GM23338 (cell line): ENCODE results near the gene THRB. TPM values are rescaled to one million over a fixed set of nuclear protein-coding genes. Genes with fewer than 3 reads are reported as not detected.

Experiments
- ATAC-seq: fragments of 200-7000 bp; cut with Tn5 transposase; 3 replicates; pipeline ENCODE4 v1.9.1; 2020
- DNase-seq: peaks from one replicate; pipeline ENCODE4 v3.0.0-alpha.2; 2015; ENCODE audit warnings: low spot score
- H2AFZ ChIP-seq: fragments of 200-600 bp; sonication (generic); 2 replicates; pipeline ENCODE4 v1.8.0; 2016; ENCODE audit warnings: antibody characterized with exemption, mild to moderate bottlenecking, moderate library complexity
- H3F3A ChIP-seq: fragments of 200-600 bp; sonication (generic); replicated peaks from 2 replicates; pipeline ENCODE4 v1.8.0; 2017; ENCODE audit warnings: antibody characterized with exemption, mixed run types, low read depth
- H3K27ac ChIP-seq: fragments of 200-600 bp; sonication (generic); 2 replicates; pipeline ENCODE4 v1.6.1; 2016; ENCODE audit warnings: low read depth
- H3K27me3 ChIP-seq: fragments of 200-600 bp; sonication (generic); 2 replicates; pipeline ENCODE4 v1.8.0; 2016; ENCODE audit warnings: mild to moderate bottlenecking, mixed run types, moderate library complexity; ENCODE audit not compliant: insufficient read depth
- H3K36me3 ChIP-seq: fragments of 200-600 bp; sonication (generic); 2 replicates; pipeline ENCODE4 v1.8.0; 2016; ENCODE audit warnings: mild to moderate bottlenecking; ENCODE audit not compliant: insufficient read depth
- H3K4me1 ChIP-seq: fragments of 200-600 bp; sonication (generic); 2 replicates; pipeline ENCODE4 v1.8.0; 2016; ENCODE audit warnings: mild to moderate bottlenecking, moderate library complexity; ENCODE audit not compliant: insufficient read depth
- H3K4me2 ChIP-seq: fragments of 200-600 bp; sonication (generic); 2 replicates; pipeline ENCODE4 v1.7.1; 2017; ENCODE audit warnings: mixed run types
- H3K4me3 ChIP-seq: fragments of 200-600 bp; sonication (generic); 2 replicates; pipeline ENCODE4 v1.6.1; 2016; ENCODE audit warnings: mixed run types
- H3K79me2 ChIP-seq: fragments of 200-600 bp; sonication (generic); replicated peaks from 2 replicates; pipeline ENCODE4 v1.8.0; 2017; ENCODE audit warnings: mild to moderate bottlenecking; ENCODE audit not compliant: insufficient read depth
- H3K9me2 ChIP-seq: fragments of 200-600 bp; sonication (generic); 2 replicates; pipeline ENCODE4 v1.8.0; 2017; ENCODE audit not compliant: insufficient read depth
- H4K20me1 ChIP-seq: fragments of 200-600 bp; sonication (generic); replicated peaks from 2 replicates; pipeline ENCODE4 v1.8.0; 2017; ENCODE audit warnings: mild to moderate bottlenecking; ENCODE audit not compliant: insufficient read depth
- H3K27ac Mint-ChIP-seq: 2 replicates; pipeline ENCODE4 v1.8.0; 2020; ENCODE audit warnings: inconsistent platforms, mild to moderate bottlenecking, moderate library complexity, mixed read lengths
- H3K27me3 Mint-ChIP-seq: 3 replicates; pipeline ENCODE4 v1.8.0; 2022; ENCODE audit warnings: low read depth, mild to moderate bottlenecking, moderate library complexity, mixed read lengths, inconsistent platforms; ENCODE audit not compliant: insufficient read depth, poor library complexity
- H3K36me3 Mint-ChIP-seq: 3 replicates; pipeline ENCODE4 v1.8.0; 2021; ENCODE audit warnings: low read depth, mild to moderate bottlenecking, inconsistent platforms, moderate library complexity, mixed read lengths
- H3K4me1 Mint-ChIP-seq: 3 replicates; pipeline ENCODE4 v1.8.0; 2020; ENCODE audit warnings: mild to moderate bottlenecking, inconsistent platforms, mixed read lengths
- H3K4me3 Mint-ChIP-seq: 3 replicates; pipeline ENCODE4 v1.8.0; 2021; ENCODE audit warnings: moderate library complexity, mild to moderate bottlenecking, inconsistent platforms, mixed read lengths
- H3K9me3 Mint-ChIP-seq: 3 replicates; pipeline ENCODE4 v1.8.0; 2020; ENCODE audit warnings: moderate library complexity, mild to moderate bottlenecking, inconsistent platforms, mixed read lengths
- CREB1 ChIP-seq: fragments of 250-450 bp; sonication (Bioruptor Pico); IDR thresholded peaks from 2 replicates; pipeline ENCODE4 v1.5.0; 2020; ENCODE audit warnings: low read depth, mild to moderate bottlenecking, moderate library complexity
- CTCF ChIP-seq, 2 experiments: fragments of 200-600 bp in 1 of 2; sonication (generic) in 1 of 2; conservative IDR thresholded peaks; 2 replicates each; pipeline versions ENCODE4 v1.5.1 to v1.6.1; 2016 to 2017; ENCODE audit warnings: antibody characterized with exemption in 2 of 2, low read depth in 2 of 2, mild to moderate bottlenecking in 2 of 2, moderate library complexity in 1 of 2
- EZH2 ChIP-seq: fragments of 200-600 bp; sonication (generic); IDR thresholded peaks from one replicate; pipeline ENCODE4 v1.8.0; 2017; ENCODE audit warnings: antibody characterized with exemption, mild to moderate bottlenecking, low read depth; ENCODE audit not compliant: unreplicated experiment
- EZH2phosphoT487 ChIP-seq: fragments of 200-600 bp; sonication (generic); IDR thresholded peaks from one replicate; pipeline ENCODE4 v1.8.1; 2018; ENCODE audit warnings: antibody characterized with exemption; ENCODE audit not compliant: unreplicated experiment
- JUNB ChIP-seq: IDR thresholded peaks from one replicate; pipeline ENCODE4 v1.6.1; 2016; ENCODE audit warnings: antibody characterized with exemption; ENCODE audit not compliant: unreplicated experiment
- NANOG ChIP-seq: IDR thresholded peaks from 2 replicates; pipeline ENCODE4 v1.6.1; 2016; ENCODE audit warnings: antibody characterized with exemption, borderline replicate concordance
- POLR2AphosphoS5 ChIP-seq: IDR thresholded peaks from 2 replicates; pipeline ENCODE4 v1.6.1; 2016; ENCODE audit warnings: antibody characterized with exemption, low read depth
- STAT1 ChIP-seq: IDR thresholded peaks from one replicate; pipeline ENCODE4 v1.6.1; 2016; ENCODE audit warnings: antibody characterized with exemption; ENCODE audit not compliant: unreplicated experiment
- ZNF114 ChIP-seq: fragments of 250-450 bp; sonication (Bioruptor Pico); IDR thresholded peaks from 2 replicates; pipeline ENCODE4 v1.5.0; 2020; ENCODE audit warnings: mild to moderate bottlenecking, moderate library complexity
- ZNF331 ChIP-seq: fragments of 250-450 bp; sonication (Bioruptor Pico); IDR thresholded peaks from 2 replicates; pipeline ENCODE4 v1.5.0; 2020; ENCODE audit warnings: low read depth, mild to moderate bottlenecking, moderate library complexity
- polyA plus RNA-seq: library from polyadenylated mRNA; unstranded; fragments of >200 nt; fragmentation: Nextera tagmentation; extraction: Ambion mirVana; gene quantifications from 2 replicates; pipeline ENCODE4 v1.2.1, GENCODE V29; 2016
- total RNA-seq: library from RNA; depleted of rRNA; stranded (reverse); fragments of >200 nt; shearing (Covaris generic); gene quantifications from 2 replicates; pipeline ENCODE4 v1.2.3, GENCODE V29; 2014
- TF ChIP-seq, protein P1 (sequence below): IDR thresholded peaks from one replicate; pipeline ENCODE4 v1.6.1; 2018; ENCODE audit warnings: antibody characterized with exemption; ENCODE audit not compliant: unreplicated experiment
- TF ChIP-seq, protein P2 (sequence below): IDR thresholded peaks from 2 replicates; pipeline ENCODE4 v1.6.1; 2016; ENCODE audit warnings: antibody characterized with exemption

Gene THRB
- total and polyA plus RNA-seq, 2 experiments from 2014 or later, result 1.7 to 3.2 TPM

DNA sequence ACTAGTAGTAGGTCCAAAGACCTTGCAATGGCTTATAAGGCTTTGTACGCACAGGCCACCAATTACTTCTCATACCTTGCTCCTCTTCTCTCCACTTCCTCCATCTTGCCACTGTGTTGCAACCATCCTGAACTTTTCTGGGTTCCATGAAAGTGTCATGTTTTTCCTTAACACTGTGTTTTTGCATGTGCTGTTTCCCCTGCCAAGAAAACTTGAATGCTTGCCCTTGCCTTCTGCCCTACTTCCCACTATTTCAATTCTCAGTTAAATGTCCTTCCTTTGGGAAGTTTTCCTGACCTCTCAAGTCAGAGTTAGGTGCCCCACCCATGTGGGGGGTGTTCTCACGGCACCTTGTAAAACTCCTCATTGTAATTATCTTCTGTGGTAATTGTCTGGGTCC is 182.8 kb downstream of the THRB start:
- Histone ChIP-seq H3K4me3 (no peak overlapping the region), H3K27me3 (no peaks in the 10 kb centered on the region), H2AFZ (no peak overlapping the region), H3K79me2 (no peaks in the 10 kb centered on the region), H3K36me3 (no peaks in the 10 kb centered on the region), H4K20me1 (no peaks in the 10 kb centered on the region), H3K4me1 (no peaks in the 10 kb centered on the region), H3K27ac (no peak overlapping the region), H3K4me2 (no peak overlapping the region), H3F3A (no peaks in the 10 kb centered on the region), H3K9me2 (0 out of 2 replicates have a peak, but pooled peaks cover 12% of the 10 kb centered on the region)
- Mint-ChIP-seq H3K4me1 (no peaks in the 10 kb centered on the region), H3K9me3 (no peaks in the 10 kb centered on the region), H3K27me3 (peaks cover 3% of the 10 kb centered on the region), H3K27ac (no peak overlapping the region), H3K36me3 (no peaks in the 10 kb centered on the region), H3K4me3 (no peak overlapping the region)
- DNase-seq (no peak), ATAC-seq (no peak)
- TF ChIP-seq CTCF (conservative IDR thresholded peaks at IDR 0.05; ENCODE audit: low read depth in 2 of 2), result no peak
- no peak for TF ChIP-seq ZNF114
- TF ChIP-seq, protein P1, sequence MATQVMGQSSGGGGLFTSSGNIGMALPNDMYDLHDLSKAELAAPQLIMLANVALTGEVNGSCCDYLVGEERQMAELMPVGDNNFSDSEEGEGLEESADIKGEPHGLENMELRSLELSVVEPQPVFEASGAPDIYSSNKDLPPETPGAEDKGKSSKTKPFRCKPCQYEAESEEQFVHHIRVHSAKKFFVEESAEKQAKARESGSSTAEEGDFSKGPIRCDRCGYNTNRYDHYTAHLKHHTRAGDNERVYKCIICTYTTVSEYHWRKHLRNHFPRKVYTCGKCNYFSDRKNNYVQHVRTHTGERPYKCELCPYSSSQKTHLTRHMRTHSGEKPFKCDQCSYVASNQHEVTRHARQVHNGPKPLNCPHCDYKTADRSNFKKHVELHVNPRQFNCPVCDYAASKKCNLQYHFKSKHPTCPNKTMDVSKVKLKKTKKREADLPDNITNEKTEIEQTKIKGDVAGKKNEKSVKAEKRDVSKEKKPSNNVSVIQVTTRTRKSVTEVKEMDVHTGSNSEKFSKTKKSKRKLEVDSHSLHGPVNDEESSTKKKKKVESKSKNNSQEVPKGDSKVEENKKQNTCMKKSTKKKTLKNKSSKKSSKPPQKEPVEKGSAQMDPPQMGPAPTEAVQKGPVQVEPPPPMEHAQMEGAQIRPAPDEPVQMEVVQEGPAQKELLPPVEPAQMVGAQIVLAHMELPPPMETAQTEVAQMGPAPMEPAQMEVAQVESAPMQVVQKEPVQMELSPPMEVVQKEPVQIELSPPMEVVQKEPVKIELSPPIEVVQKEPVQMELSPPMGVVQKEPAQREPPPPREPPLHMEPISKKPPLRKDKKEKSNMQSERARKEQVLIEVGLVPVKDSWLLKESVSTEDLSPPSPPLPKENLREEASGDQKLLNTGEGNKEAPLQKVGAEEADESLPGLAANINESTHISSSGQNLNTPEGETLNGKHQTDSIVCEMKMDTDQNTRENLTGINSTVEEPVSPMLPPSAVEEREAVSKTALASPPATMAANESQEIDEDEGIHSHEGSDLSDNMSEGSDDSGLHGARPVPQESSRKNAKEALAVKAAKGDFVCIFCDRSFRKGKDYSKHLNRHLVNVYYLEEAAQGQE, result no peak
- TF ChIP-seq ZNF331 (CRISPR knock-in tag), result no peak
- TF ChIP-seq STAT1, result no peak
- TF ChIP-seq JUNB, result no peak
- no peak for TF ChIP-seq EZH2
- no peak for TF ChIP-seq NANOG
- no peak for TF ChIP-seq POLR2AphosphoS5
- no peak for TF ChIP-seq EZH2phosphoT487
- TF ChIP-seq, protein P2, sequence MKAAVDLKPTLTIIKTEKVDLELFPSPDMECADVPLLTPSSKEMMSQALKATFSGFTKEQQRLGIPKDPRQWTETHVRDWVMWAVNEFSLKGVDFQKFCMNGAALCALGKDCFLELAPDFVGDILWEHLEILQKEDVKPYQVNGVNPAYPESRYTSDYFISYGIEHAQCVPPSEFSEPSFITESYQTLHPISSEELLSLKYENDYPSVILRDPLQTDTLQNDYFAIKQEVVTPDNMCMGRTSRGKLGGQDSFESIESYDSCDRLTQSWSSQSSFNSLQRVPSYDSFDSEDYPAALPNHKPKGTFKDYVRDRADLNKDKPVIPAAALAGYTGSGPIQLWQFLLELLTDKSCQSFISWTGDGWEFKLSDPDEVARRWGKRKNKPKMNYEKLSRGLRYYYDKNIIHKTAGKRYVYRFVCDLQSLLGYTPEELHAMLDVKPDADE, result no peak
- no peak for TF ChIP-seq CREB1 (CRISPR knock-in tag)
